HEK293T (cell line): ENCODE results near the gene CCT3.

Experiments used
- CTCF ChIA-PET: fragments of 350-600 bp; formaldehyde crosslinking; extraction: SDS; loops from one replicate; lab custom pipeline; 2021; ENCODE audit warnings: antibody characterized with exemption, inconsistent platforms; lab: Yijun Ruan, JAX
- POLR2A ChIA-PET: fragments of 350-600 bp; formaldehyde crosslinking; extraction: SDS; loops from one replicate; lab custom pipeline; 2020; ENCODE audit warnings: antibody characterized with exemption, inconsistent platforms; lab: Yijun Ruan, JAX
- DNase-seq: peaks from one replicate; pipeline ENCODE4 v3.0.0; 2012; ENCODE audit warnings: mixed read lengths; ENCODE audit errors: extremely low spot score
- ARNT ChIP-seq: fragments of 450-650 bp; IDR thresholded peaks from 2 replicates; pipeline ENCODE4 v1.6.1; 2017; ENCODE audit warnings: mild to moderate bottlenecking
- BHLHE40 ChIP-seq: fragments of 450-650 bp; IDR thresholded peaks from 2 replicates; pipeline ENCODE4 v1.6.1; 2016; ENCODE audit warnings: mild to moderate bottlenecking, moderate library complexity, borderline replicate concordance
- CTBP1 ChIP-seq: fragments of 450-650 bp; IDR thresholded peaks from 2 replicates; pipeline ENCODE4 v1.6.1; 2016; ENCODE audit warnings: borderline replicate concordance
- ELF4 ChIP-seq: fragments of 450-650 bp; IDR thresholded peaks from 2 replicates; pipeline ENCODE4 v1.6.1; 2017; ENCODE audit warnings: antibody characterized with exemption
- FOXA1 ChIP-seq: fragments of 450-650 bp; IDR thresholded peaks from 2 replicates; pipeline ENCODE4 v1.6.1; 2016; ENCODE audit warnings: mild to moderate bottlenecking
- FOXK2 ChIP-seq: fragments of 450-650 bp; IDR thresholded peaks from 2 replicates; pipeline ENCODE4 v1.6.1; 2016; ENCODE audit warnings: mild to moderate bottlenecking
- FOXM1 ChIP-seq: fragments of 450-650 bp; IDR thresholded peaks from 2 replicates; pipeline ENCODE4 v1.6.1; 2017; ENCODE audit warnings: mild to moderate bottlenecking, borderline replicate concordance
- HDGF ChIP-seq: fragments of 450-650 bp; IDR thresholded peaks from 2 replicates; pipeline ENCODE4 v1.6.1; 2017; ENCODE audit warnings: antibody characterized with exemption, borderline replicate concordance
- L3MBTL2 ChIP-seq: fragments of 450-650 bp; conservative IDR thresholded peaks from 2 replicates; pipeline ENCODE4 v1.6.1; 2016; ENCODE audit warnings: mild to moderate bottlenecking
- LEF1 ChIP-seq: fragments of 450-650 bp; IDR thresholded peaks from 2 replicates; pipeline ENCODE4 v1.6.1; 2017; ENCODE audit warnings: mild to moderate bottlenecking, borderline replicate concordance
- NFRKB ChIP-seq: fragments of 450-650 bp; IDR thresholded peaks from 2 replicates; pipeline ENCODE4 v1.6.1; 2016; ENCODE audit warnings: mild to moderate bottlenecking, moderate library complexity
- SP1 ChIP-seq: fragments of 450-650 bp; IDR thresholded peaks from 2 replicates; pipeline ENCODE4 v1.6.1; 2017
- SUZ12 ChIP-seq: fragments of 450-650 bp; IDR thresholded peaks from 2 replicates; pipeline ENCODE4 v1.6.1; 2016; ENCODE audit warnings: mild to moderate bottlenecking
- TARDBP ChIP-seq: fragments of 450-650 bp; IDR thresholded peaks from 2 replicates; pipeline ENCODE4 v1.6.1; 2016
- ZNF384 ChIP-seq: fragments of 450-650 bp; IDR thresholded peaks from 2 replicates; pipeline ENCODE4 v1.6.1; 2016
- TF ChIP-seq, protein P1 (sequence below): fragments of 450-650 bp; IDR thresholded peaks from 2 replicates; pipeline ENCODE4 v1.6.1; 2016

Gene CCT3

DNA sequence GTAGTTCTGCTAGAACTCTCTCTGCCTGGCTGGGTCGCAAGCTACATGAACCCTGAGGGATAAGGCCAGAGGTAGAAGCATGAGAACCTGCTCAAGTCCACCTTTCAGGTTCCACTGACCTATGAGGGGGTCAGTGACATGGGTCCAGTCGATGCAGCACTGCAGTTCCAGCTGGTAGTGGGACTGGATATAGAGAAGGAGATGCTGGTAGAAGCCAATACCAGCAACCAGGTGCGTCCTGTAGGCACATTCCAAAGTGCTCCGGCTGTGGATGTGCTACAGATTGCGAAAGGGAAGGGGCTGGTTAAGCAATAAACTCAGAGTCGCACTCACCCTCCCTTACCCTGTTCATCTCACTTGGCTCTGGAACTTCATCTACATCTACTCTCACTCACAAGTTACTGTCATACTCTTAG, 61.1 kb downstream of the CCT3 start:
- ChIA-PET CTCF (no interaction called here), POLR2A (no interaction called here)
- TF ChIP-seq CTBP1 (no peak), L3MBTL2 (no peak), ELF4 (no peak), TARDBP (no peak), FOXM1 (no peak), SUZ12 (no peak), LEF1 (no peak), NFRKB (no peak), BHLHE40 (no peak), FOXA1 (no peak), ZNF384 (no peak), SP1 (no peak), ARNT (no peak), FOXK2 (no peak), HDGF (no peak)
- TF ChIP-seq, protein P1, sequence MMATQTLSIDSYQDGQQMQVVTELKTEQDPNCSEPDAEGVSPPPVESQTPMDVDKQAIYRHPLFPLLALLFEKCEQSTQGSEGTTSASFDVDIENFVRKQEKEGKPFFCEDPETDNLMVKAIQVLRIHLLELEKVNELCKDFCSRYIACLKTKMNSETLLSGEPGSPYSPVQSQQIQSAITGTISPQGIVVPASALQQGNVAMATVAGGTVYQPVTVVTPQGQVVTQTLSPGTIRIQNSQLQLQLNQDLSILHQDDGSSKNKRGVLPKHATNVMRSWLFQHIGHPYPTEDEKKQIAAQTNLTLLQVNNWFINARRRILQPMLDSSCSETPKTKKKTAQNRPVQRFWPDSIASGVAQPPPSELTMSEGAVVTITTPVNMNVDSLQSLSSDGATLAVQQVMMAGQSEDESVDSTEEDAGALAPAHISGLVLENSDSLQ = no peak
- DNase-seq = no peak

DNA sequence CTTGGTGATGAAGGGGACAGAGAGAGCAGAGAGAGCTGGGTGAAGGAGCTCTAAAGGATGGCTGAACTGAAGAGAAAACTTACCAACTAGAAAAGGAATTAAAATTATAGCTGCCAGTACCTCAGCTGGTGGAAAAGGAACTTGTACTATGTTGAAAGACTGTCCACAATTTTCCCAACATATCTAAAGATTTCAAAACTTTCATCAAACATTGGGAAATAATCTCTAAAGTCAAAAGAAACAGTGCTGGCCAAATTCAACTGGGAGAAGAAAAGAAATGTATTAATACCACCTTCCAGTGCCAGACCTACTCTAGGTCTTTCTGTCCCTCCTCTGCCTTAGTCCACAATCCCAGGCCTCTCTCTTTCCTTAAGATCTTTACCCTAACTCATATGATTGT, 61.6 kb downstream of the CCT3 start:
- TF ChIP-seq CTBP1 (no peak), TARDBP (no peak), ZNF384 (no peak), NFRKB (no peak), HDGF (no peak), LEF1 (no peak), FOXA1 (no peak), SP1 (no peak), L3MBTL2 (no peak), FOXM1 (no peak), BHLHE40 (no peak)
- ChIA-PET POLR2A (no interaction called here), CTCF (no interaction called here)
- DNase-seq = no peak

DNA sequence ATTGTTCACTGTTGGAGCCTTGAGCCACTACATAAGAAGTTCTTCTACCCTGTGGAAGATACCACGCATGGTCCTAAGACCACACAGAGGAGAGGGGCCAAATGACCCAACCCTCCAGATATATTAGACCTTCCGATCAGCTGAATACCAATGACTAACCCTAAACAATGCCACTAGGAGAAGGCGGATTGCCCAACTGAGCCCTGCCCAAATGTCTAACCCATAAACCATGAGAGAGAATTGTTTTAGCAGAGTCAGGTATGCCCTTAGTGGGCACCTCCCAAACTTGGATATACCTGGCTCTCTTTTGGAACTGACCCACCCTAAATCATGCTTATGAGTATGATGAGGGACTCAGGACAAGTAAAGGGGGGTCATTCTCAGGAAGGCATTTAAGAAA, 67.8 kb downstream of the CCT3 start:
- no peak for TF ChIP-seq TARDBP
- CTCF ChIA-PET = interaction anchor here (0.9 kb wide), 1 partner anchor 89 kb away, joined by 3 read pairs; no protein-coding TSS in a partner anchor
- POLR2A ChIA-PET = interaction anchor here (5.0 kb wide), 1 partner anchor 12 kb away, joined by 34 read pairs; the partner anchor contains the start of genes SMG5 and TMEM79
- no peak for DNase-seq

DNA sequence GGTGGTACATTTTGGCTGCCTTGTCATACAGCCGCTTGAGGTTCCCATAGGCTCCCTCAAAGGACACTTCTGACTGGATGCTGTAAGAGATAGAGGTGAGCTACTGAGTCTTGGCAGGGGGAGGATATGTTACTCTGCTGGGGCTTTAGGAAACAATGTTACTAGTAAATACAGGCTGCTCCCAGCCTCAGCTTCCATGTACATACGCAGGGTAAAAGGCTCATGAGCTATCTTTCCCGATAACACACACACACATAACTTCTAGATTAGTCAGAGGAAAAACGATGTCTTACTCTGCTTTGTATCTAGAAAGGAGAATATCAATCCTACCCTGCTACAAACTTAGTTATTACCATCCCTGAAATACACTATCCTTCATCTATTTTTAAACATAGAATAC, 69.8 kb downstream of the CCT3 start:
- POLR2A ChIA-PET = interaction anchor here (1.5 to 1.8 kb wide), 2 partner anchors 15 to 22 kb away, joined by 5 to 9 read pairs; partner anchors contain the start of gene SMG5
- TF ChIP-seq SUZ12 (no peak), ZNF384 (no peak), HDGF (no peak), FOXA1 (no peak), L3MBTL2 (no peak), LEF1 (no peak), FOXK2 (no peak)
- CTCF ChIA-PET = no interaction called here
- no peak for DNase-seq

DNA sequence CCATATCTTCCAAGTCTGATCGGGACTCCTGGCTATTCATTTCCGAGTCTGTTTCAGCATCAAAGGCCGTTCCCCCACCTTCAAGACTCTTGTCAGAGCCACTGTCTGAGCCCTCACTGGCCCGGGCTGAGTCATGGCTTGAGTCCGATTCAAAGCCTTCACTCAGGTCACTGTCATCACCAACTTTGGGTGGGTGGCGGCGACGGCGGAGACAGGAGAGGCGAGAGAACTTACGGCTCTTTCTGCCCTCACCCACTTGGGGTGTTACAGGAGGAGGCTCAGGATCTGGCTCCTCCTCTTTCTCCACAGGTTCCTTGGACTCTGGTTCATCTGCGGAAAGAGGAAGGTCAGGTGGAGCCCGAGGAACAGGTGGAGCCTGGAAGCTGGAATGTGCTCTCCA, 72.0 kb downstream of the CCT3 start:
- TF ChIP-seq, protein P1 = no peak
- TF ChIP-seq SP1 = no peak
- no peak for TF ChIP-seq FOXA1
- no peak for TF ChIP-seq BHLHE40
- DNase-seq = no peak
- ChIA-PET CTCF (no interaction called here), POLR2A (no interaction called here)

DNA sequence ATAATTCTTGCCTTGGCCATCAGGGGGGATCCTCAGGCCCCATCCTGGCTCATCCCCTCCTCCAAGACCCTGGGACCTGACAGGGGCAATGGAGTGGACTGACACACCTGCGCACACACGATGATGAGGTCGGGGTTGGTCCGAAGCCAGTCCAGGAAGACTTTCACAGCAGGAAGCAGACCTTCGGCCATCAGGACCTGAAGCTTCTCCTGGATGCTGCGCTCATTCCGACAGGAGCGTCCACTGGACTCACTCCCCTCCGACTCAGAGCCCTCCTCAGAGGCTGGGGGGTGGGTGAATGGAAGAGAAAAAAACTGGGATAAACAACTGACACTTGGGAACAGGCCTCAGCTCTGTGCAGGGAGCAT, 74.8 kb downstream of the CCT3 start:
- ChIA-PET POLR2A (interaction anchor here (0.7 to 0.8 kb wide), 2 partner anchors 18 to 51 kb away, joined by 3 read pairs; partner anchors contain the start of gene PMF1), CTCF (interaction anchor here (0.6 kb wide), 1 partner anchor 122 kb away, joined by 3 read pairs; no protein-coding TSS in a partner anchor)
- no peak for DNase-seq
- no peak for TF ChIP-seq FOXK2
- no peak for TF ChIP-seq FOXM1
- no peak for TF ChIP-seq ARNT
- no peak for TF ChIP-seq L3MBTL2
- TF ChIP-seq LEF1 = no peak
- TF ChIP-seq, protein P1 = no peak
- TF ChIP-seq SP1 = no peak
- TF ChIP-seq NFRKB = no peak
- no peak for TF ChIP-seq CTBP1
- no peak for TF ChIP-seq BHLHE40
- TF ChIP-seq TARDBP = no peak
- no peak for TF ChIP-seq ELF4
- no peak for TF ChIP-seq ZNF384
